Stimulated activated CD8-positive, alpha-beta memory T cell treated with anti-CD3 and anti-CD28 coated beads, Interleukin-4, amount 100 ng/mL, for 4 hours (primary cell): ENCODE data around the gene KCNJ5.

Experiments
- DNase-seq, 2 donors: peaks; one replicate each; pipeline ENCODE4 v3.0.0-alpha.2; 2020; ENCODE audit warnings: low read depth in 2 of 2, low spot score in 1 of 2

KCNJ5 gene

GRCh38 chr11:128927683-128928336, 36.7 kb downstream of the KCNJ5 start:
- DNase-seq: no peak

- no peak for DNase-seq
These were observed 37.2 kb downstream of the KCNJ5 start for GRCh38 chr11:128928400-128928799.

- DNase-seq: no peak
These were observed 38.3 kb downstream of the KCNJ5 start for GRCh38 chr11:128929468-128929867.

GRCh38 chr11:128929991-128930390, 38.8 kb downstream of the KCNJ5 start:
- no peak for DNase-seq

- no peak for DNase-seq
These were observed 39.9 kb downstream of the KCNJ5 start for GRCh38 chr11:128931066-128931465.

- DNase-seq: no peak
These were observed 40.5 kb downstream of the KCNJ5 start for GRCh38 chr11:128931668-128932067.

GRCh38 chr11:128933481-128934178, 42.5 kb downstream of the KCNJ5 start:
- DNase-seq: no peak

GRCh38 chr11:128934351-128934750, 43.2 kb downstream of the KCNJ5 start:
- DNase-seq: no peak

- no peak for DNase-seq
These were observed 43.8 kb downstream of the KCNJ5 start for GRCh38 chr11:128934926-128935325.

GRCh38 chr11:128936606-128937251, 45.6 kb downstream of the KCNJ5 start:
- DNase-seq: no peak

GRCh38 chr11:128937480-128937879, 46.3 kb downstream of the KCNJ5 start:
- no peak for DNase-seq

GRCh38 chr11:128938156-128938885, 47.2 kb downstream of the KCNJ5 start:
- DNase-seq: no peak

GRCh38 chr11:128939591-128939990, 48.4 kb downstream of the KCNJ5 start:
- DNase-seq: no peak

- DNase-seq: no peak
These were observed 49.0 kb downstream of the KCNJ5 start for GRCh38 chr11:128940156-128940555.

- no peak for DNase-seq
These were observed 49.4 kb downstream of the KCNJ5 start for GRCh38 chr11:128940603-128941002.

- no peak for DNase-seq
These were observed 50.0 kb downstream of the KCNJ5 start for GRCh38 chr11:128941110-128941509.

- DNase-seq: no peak
These were observed 50.6 kb downstream of the KCNJ5 start for GRCh38 chr11:128941573-128942271.

- DNase-seq: no peak
These were observed 51.1 kb downstream of the KCNJ5 start for GRCh38 chr11:128942272-128942612.

- DNase-seq: no peak
These were observed 51.8 kb downstream of the KCNJ5 start, which contains the start of gene TP53AIP1 for GRCh38 chr11:128942817-128943427. Gene TP53AIP1 (minus strand): TSS chr11:128942871. CDS start chr11:128937818, 5,053 bp downstream.

GRCh38 chr11:128943428-128943976, 52.3 kb downstream of the KCNJ5 start:
- no peak for DNase-seq
